CD4-positive, alpha-beta T cell treated with Interleukin-17A for 4 hours (primary cell): ENCODE measurements around the gene ADGRF5.

ENCODE experiments used
- DNase-seq: peaks from one replicate; pipeline ENCODE4 v3.0.0-alpha.2; 2020; ENCODE audit warnings: mixed read lengths

The ADGRF5 gene, protein sequence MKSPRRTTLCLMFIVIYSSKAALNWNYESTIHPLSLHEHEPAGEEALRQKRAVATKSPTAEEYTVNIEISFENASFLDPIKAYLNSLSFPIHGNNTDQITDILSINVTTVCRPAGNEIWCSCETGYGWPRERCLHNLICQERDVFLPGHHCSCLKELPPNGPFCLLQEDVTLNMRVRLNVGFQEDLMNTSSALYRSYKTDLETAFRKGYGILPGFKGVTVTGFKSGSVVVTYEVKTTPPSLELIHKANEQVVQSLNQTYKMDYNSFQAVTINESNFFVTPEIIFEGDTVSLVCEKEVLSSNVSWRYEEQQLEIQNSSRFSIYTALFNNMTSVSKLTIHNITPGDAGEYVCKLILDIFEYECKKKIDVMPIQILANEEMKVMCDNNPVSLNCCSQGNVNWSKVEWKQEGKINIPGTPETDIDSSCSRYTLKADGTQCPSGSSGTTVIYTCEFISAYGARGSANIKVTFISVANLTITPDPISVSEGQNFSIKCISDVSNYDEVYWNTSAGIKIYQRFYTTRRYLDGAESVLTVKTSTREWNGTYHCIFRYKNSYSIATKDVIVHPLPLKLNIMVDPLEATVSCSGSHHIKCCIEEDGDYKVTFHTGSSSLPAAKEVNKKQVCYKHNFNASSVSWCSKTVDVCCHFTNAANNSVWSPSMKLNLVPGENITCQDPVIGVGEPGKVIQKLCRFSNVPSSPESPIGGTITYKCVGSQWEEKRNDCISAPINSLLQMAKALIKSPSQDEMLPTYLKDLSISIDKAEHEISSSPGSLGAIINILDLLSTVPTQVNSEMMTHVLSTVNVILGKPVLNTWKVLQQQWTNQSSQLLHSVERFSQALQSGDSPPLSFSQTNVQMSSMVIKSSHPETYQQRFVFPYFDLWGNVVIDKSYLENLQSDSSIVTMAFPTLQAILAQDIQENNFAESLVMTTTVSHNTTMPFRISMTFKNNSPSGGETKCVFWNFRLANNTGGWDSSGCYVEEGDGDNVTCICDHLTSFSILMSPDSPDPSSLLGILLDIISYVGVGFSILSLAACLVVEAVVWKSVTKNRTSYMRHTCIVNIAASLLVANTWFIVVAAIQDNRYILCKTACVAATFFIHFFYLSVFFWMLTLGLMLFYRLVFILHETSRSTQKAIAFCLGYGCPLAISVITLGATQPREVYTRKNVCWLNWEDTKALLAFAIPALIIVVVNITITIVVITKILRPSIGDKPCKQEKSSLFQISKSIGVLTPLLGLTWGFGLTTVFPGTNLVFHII (N-terminal part only)

DNA sequence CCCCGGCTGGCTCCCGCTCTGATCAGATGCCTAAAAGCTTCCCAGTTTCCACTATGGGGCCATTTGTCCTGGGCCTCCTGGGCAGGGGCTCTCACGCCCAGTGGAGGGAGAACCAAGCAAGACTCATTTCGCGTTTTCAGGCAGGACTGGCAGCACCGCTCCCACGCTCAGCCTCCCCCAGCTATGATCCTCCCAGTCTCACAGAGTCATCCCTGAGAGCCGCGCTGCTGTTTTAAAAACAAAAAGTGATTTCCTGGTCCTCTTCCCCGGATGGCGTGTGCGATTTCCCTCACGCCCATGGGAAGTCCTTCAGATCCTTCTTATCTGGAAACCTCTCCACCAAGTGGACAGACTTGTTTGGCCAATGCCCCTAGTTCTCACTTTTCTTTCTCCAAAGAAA, at the start of gene ADGRF5:
Gene ADGRF5, minus strand, starts transcription at position 208 of the 400 bp plus-strand sequence. CDS start 15,176 bp downstream, outside the sequence.
- no peak for DNase-seq

- no peak for DNase-seq
These were observed 47.5 kb upstream of the ADGRF5 start for GRCh38 chr6:46969206-46969605.

- no peak for DNase-seq
These were observed 46.1 kb upstream of the ADGRF5 start for GRCh38 chr6:46967826-46968349.

DNA sequence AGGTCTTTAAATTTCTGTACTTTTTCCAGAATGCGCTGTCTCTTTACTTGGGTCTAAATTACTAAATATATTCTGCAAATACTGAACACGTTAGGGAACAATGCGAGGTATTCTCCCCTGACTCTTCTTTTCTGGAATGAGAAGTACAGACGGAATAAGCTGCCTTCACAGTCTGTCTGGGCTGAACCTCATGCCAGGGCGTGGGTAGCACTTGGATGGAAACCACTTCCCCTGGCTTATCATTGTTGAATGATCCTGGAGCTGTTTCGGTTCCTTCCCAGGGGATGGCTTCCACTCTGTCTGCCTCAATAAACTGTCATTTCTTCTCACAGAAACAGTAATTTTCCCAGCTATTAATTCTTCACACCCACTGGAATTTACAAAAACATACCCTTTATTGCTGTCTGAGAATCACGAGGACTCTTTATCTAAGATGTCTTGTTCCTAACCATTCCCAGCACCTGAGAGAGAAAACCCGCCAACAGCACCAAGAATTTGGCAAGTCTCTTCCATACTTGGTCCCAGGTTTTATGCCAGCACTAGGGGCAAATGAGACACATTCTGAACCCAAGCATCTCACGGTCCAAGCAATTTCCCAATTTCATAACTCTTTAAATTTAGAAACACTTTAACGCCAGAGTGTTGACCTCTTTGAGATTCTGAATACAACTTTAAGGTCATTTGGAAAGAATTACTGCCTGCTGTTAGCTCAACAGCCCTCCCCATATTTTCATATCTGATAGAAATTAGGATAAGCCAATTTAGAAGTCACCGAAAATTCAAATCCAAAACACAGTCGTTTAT, 43.2 kb upstream of the ADGRF5 start:
- DNase-seq, result no peak

GRCh38 chr6:46963626-46964025, 41.9 kb upstream of the ADGRF5 start:
- no peak for DNase-seq

GRCh38 chr6:46963039-46963438, 41.3 kb upstream of the ADGRF5 start:
- DNase-seq, result no peak

DNA sequence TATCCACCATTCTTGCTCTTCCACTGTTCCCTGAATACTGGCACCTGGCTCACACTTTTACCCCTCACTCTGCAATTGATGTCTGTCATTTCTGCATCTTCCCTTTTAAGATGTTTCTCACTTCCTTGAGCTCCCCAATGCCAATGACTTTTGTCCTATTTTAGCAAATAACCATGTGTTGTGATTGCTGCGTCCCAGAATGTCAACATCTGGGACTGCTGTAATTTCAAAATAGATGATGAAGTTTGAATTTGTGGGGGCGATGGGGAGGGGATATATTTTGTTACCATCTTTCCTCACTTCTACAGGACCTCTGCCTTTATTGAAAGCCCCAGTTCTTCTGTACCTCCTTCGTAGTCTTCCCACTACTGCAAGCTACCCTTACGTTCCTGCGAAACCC, 40.0 kb upstream of the ADGRF5 start:
- DNase-seq, result no peak

GRCh38 chr6:46961232-46961631, 39.5 kb upstream of the ADGRF5 start:
- DNase-seq, result no peak

DNA sequence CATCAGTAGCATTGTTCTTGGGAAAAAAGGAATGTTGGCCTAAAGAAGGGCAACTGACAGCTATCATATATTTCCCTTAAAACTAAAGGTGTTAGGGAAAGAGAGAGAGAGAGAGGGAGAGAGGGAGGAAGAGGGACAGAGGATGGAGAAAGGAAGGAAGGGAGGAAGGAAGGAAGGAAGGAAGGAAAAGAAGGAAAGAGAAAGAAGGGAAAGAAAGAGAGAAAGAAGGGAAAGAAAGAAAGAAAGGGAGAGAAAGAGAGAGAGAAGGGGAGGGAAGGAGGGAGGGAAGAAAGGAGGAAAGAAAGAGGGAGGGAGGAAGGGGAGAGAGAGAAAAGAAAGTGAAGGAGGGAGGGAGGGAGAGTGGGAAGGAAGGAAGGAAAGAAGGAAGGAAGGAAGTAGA, 37.7 kb upstream of the ADGRF5 start:
- no peak for DNase-seq

- DNase-seq, result no peak
These were observed 34.7 kb upstream of the ADGRF5 start for GRCh38 chr6:46956409-46956808.

GRCh38 chr6:46954837-46955451, 33.2 kb upstream of the ADGRF5 start:
- no peak for DNase-seq

- no peak for DNase-seq
These were observed 32.2 kb upstream of the ADGRF5 start for GRCh38 chr6:46953921-46954320.

DNA sequence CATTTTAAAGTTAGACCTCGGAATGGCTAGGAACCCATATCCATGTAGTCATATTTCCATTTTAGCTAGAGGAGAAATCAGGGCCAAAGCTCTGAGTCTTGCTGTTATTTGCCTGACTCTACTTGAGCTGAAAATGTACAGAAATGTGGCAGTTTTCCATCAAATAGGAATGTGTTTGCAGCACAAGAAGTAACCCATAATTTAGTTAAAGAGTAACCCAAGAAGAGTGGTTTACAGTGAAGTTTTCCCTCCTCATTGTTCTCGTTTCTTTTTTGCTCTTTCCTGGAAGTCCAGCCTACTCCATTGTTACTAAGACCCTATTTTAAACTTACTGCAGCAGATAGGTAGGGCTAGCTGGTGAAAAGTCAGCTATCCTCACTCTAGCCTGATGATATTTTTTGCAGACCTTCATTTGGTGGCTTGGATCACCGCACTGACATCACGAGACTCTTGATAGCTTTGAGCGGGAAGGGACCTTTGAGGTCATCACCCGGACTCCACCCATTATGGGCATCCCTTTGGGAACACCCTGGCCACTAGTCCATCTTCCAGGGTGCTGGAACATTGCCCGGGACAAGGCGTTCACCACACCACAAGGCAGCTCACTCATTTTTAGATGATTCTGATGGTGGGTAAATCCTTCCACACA, 28.0 kb upstream of the ADGRF5 start:
- no peak for DNase-seq

DNA sequence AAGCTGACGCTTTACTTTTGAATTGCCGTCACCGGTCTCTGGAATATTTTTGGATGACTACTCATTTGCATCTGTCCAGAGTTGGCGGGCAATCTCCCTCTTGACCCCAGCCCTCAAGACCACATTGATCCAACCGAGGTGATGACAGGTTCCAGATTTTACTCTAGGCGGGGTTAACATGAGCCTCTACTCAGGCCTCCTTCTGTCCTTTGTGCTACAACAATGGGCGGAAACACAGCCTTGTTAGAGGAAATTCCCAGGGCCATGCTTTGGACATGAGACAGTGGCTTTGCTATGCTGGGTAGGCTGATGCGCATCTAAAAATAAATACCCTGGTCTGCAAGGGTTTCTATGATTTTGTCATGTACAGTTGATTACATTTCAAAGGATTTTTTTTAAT, 27.0 kb upstream of the ADGRF5 start:
- no peak for DNase-seq

GRCh38 chr6:46947497-46947896, 25.8 kb upstream of the ADGRF5 start:
- DNase-seq, result no peak

DNA sequence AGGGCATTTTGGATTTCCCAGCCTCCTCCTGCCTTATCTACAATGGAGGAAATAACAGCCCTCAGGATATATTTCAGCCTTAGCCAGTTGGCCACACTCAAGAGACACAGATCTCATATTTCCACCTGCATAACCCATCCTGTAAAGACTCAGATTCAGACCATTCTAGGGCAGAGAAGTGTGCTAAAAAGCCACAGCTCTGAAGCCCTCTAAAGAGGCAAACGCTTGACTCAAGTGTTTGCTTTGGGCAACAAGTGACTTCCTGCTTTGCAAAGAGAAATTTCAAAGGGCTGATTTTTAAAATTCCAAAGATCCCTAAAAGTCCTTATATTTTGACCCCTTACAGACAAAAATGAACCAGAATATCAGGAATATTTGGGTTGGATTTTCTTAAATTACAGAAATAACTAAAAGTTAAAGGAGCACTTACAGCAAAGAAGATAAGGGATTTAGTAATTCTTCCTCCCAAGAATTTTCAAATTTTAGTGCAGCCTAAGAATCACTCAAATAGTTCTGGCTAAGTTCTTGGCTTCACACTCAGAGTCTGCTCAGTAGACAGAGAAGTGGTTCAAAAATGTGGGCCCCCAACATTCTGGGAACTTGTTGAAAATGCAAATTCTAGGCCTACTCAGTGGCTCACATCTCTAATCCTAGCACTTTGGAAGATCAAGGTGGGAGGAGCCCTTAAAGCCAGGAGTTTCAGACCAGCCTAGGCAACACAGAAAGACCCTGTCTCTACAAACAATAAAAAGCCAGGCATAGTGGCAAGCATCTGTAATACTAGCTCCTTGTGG, 18.9 kb upstream of the ADGRF5 start:
- no peak for DNase-seq

- DNase-seq, result no peak
These were observed 15.9 kb upstream of the ADGRF5 start for GRCh38 chr6:46937642-46938041.

DNA sequence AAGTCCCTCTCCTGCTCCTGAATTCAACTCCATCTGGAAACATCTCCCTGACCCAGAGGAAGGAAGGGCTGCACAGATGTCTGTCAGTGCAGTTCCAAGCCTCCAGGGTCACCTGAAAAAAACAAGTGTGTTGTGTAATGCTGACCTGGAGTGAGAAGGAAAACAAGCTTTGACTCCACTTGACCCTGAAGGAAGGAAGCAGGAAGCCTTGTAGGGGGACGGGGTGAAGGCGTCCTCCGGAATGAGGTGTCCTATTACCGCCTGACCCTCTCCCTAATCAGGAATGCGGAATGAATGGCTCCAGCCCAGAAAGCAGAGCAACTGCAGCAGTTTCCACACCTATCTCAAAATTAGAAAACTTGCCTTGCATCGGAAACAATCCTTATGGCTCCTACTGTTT, 13.9 kb upstream of the ADGRF5 start:
- no peak for DNase-seq

DNA sequence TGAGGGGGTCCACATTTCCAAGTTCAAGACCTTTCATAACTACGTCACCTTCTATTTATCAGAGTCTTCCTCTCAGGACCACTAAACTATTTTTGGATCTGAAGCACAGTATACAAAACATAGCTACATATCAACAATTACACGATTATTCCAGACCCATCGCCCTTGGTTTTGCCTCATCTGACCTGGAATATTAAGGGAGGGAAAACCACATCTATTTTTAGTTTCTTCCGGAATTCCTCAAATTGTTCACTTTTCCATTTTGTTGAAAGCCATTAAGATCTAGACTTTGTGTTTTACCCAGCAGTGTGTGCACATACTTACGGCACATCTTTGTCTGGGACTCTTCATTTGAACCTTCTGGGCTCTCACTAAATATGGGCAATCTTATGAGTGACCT, 12.0 kb upstream of the ADGRF5 start:
- no peak for DNase-seq
